SU-DHL-6 (cell line): Measurements from ENCODE around the gene TMEM169.
"Not testable (repeated sequence)": the region's sequence is repeated elsewhere in the genome, so short reads cannot be mapped to it uniquely, and the experiment has no call there.

Source experiments
- H2AFZ ChIP-seq: fragments of 200-600 bp; sonication (generic); 2 replicates; pipeline ENCODE4 v1.6.1; 2014; ENCODE audit warnings: low read depth, mild to moderate bottlenecking, moderate library complexity, mixed read lengths, antibody characterized with exemption, low read length; ENCODE audit not compliant: severe bottlenecking
- H3F3A ChIP-seq: fragments of 200-600 bp; shearing (Covaris generic); 2 replicates; pipeline ENCODE4 v1.6.0; 2016; ENCODE audit warnings: antibody characterized with exemption, mild to moderate bottlenecking; ENCODE audit not compliant: insufficient read depth
- H3K27ac ChIP-seq: fragments of 200-600 bp; sonication (generic); 2 replicates; pipeline ENCODE4 v1.5.1; 2016; ENCODE audit warnings: low read depth, mild to moderate bottlenecking, low read length, moderate library complexity, mixed read lengths
- H3K27me3 ChIP-seq: fragments of 200-600 bp; sonication (generic), shearing (Covaris generic); 2 replicates; pipeline ENCODE4 v1.6.0; 2014; ENCODE audit warnings: mild to moderate bottlenecking, low read length
- H3K36me3 ChIP-seq: fragments of 200-600 bp; sonication (generic); 2 replicates; pipeline ENCODE4 v1.6.1; 2014; ENCODE audit warnings: mild to moderate bottlenecking, low read length, mixed read lengths
- H3K4me2 ChIP-seq: fragments of 300-600, 200-600 bp; shearing (Covaris generic), sonication (generic); 2 replicates; pipeline ENCODE4 v1.6.0; 2014; ENCODE audit warnings: low read length, low read depth, mild to moderate bottlenecking; ENCODE audit not compliant: poor library complexity, severe bottlenecking
- H3K4me3 ChIP-seq: fragments of 200-600 bp; sonication (generic); 2 replicates; pipeline ENCODE4 v1.5.1; 2014; ENCODE audit warnings: antibody characterized with exemption, low read length, mild to moderate bottlenecking, mixed read lengths; ENCODE audit not compliant: insufficient read depth, poor library complexity, severe bottlenecking
- H3K79me2 ChIP-seq: fragments of 200-600 bp; sonication (generic); 2 replicates; pipeline ENCODE4 v1.6.1; 2014; ENCODE audit warnings: mild to moderate bottlenecking, low read length, moderate library complexity; ENCODE audit not compliant: insufficient read depth
- H3K9ac ChIP-seq: fragments of 200-600 bp; sonication (generic); 2 replicates; pipeline ENCODE4 v1.7.0; 2014; ENCODE audit warnings: mild to moderate bottlenecking, low read length
- H3K9me2 ChIP-seq: fragments of 200-600 bp; sonication (generic); replicated peaks from 2 replicates; pipeline ENCODE4 v1.6.1; 2014; ENCODE audit warnings: low read length; ENCODE audit not compliant: insufficient read depth
- H3K9me3 ChIP-seq: fragments of 200-600 bp; sonication (generic); 2 replicates; pipeline ENCODE4 v1.6.1; 2014; ENCODE audit warnings: low read length, mixed read lengths; ENCODE audit not compliant: insufficient read depth
- H4K20me1 ChIP-seq: fragments of 200-600 bp; sonication (generic); 2 replicates; pipeline ENCODE4 v1.6.1; 2014; ENCODE audit warnings: low read depth, mild to moderate bottlenecking, antibody characterized with exemption, low read length, moderate library complexity, mixed read lengths
- CTCF ChIP-seq: fragments of 200-600 bp; sonication (generic); IDR thresholded peaks from one replicate; pipeline ENCODE4 v1.5.1; 2017; ENCODE audit warnings: antibody characterized with exemption, mild to moderate bottlenecking, low read length, moderate library complexity; ENCODE audit not compliant: insufficient read depth, poor library complexity, severe bottlenecking
- EZH2phosphoT487 ChIP-seq: fragments of 200-600 bp; sonication (generic), shearing (Covaris generic); conservative IDR thresholded peaks from 2 replicates; pipeline ENCODE4 v1.6.1; 2018; ENCODE audit warnings: mild to moderate bottlenecking, antibody characterized with exemption, low read length, moderate library complexity, mixed read lengths

Gene TMEM169

GRCh38 chr2:216134958-216135541, 53.3 kb downstream of the TMEM169 start:
- Histone ChIP-seq H3K36me3 (peaks cover 70% of the 10 kb centered on the region), H3K4me2 (no peak overlapping the region), H3K27me3 (no peaks in the 10 kb centered on the region), H2AFZ (no peak overlapping the region), H3K27ac (no peak overlapping the region), H3K79me2 (peaks cover 22% of the 10 kb centered on the region; the same call in 1 of the 2 replicates), H3K9ac (no peak overlapping the region), H3K9me2 (no peaks in the 10 kb centered on the region), H3F3A (peaks cover 6% of the 10 kb centered on the region; the same call in 1 of the 2 replicates), H3K4me3 (no peak overlapping the region), H4K20me1 (peaks cover 18% of the 10 kb centered on the region; the same call in 1 of the 2 replicates), H3K9me3 (no peaks in the 10 kb centered on the region)
- TF ChIP-seq CTCF (no peak), EZH2phosphoT487 (no peak)

DNA sequence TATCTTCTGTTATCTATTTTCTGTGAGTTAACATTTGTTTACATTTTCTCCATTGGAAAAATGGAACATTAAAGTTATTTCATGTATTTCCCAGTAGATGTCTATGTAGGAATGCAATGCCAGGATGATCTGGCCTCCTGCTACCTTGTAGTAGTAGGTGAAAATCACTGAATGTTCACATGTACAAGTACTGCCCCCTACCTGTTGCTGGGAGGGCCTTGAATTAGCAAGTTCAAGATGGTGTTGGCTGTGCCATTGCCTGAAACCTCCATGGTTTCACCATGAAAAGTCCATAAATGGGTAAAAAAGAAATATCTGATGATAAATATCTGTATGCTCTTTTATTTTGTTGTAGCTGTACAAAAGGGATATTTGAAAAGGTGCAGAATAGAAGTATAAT, 58.2 kb downstream of the TMEM169 start:
- Histone ChIP-seq H3K9me2 (no peaks in the 10 kb centered on the region), H2AFZ (no peak overlapping the region), H3K27ac (no peak overlapping the region), H3K27me3 (no peaks in the 10 kb centered on the region), H3K4me3 (no peak overlapping the region), H3K4me2 (no peak overlapping the region), H3K79me2 (peaks cover 11% of the 10 kb centered on the region; the same call in 1 of the 2 replicates), H3K36me3 (peaks cover 69% of the 10 kb centered on the region), H4K20me1 (peaks cover 7% of the 10 kb centered on the region; the same call in 1 of the 2 replicates), H3K9me3 (no peaks in the 10 kb centered on the region), H3F3A (peaks cover 6% of the 10 kb centered on the region; the same call in 1 of the 2 replicates), H3K9ac (no peak overlapping the region)
- TF ChIP-seq EZH2phosphoT487 (no peak), CTCF (no peak)

GRCh38 chr2:216141516-216141915, 59.8 kb downstream of the TMEM169 start:
- H3K27ac ChIP-seq = not testable (repeated sequence)

GRCh38 chr2:216142540-216142939, 60.8 kb downstream of the TMEM169 start:
- H3K27ac ChIP-seq = no peak overlapping the region
- TF ChIP-seq CTCF (no peak), EZH2phosphoT487 (no peak)

More at GRCh38 chr2:216141516-216141915, 59.8 kb downstream of the TMEM169 start:
- not testable (repeated sequence) for H3K79me2 ChIP-seq, H3K9me3 ChIP-seq, H3K27me3 ChIP-seq, H3F3A ChIP-seq, H3K9ac ChIP-seq, H3K4me2 ChIP-seq, H3K4me3 ChIP-seq, H2AFZ ChIP-seq, H3K9me2 ChIP-seq
- peaks cover 76% of the 10 kb centered on the region for H3K36me3 ChIP-seq
- H4K20me1 ChIP-seq = peaks cover 13% of the 10 kb centered on the region; the same call in 1 of the 2 replicates

More at GRCh38 chr2:216142540-216142939, 60.8 kb downstream of the TMEM169 start:
- Histone ChIP-seq H3K27me3 (no peaks in the 10 kb centered on the region), H3K36me3 (peaks cover 69% of the 10 kb centered on the region), H3K79me2 (peaks cover 7% of the 10 kb centered on the region), H4K20me1 (peaks cover 11% of the 10 kb centered on the region; the same call in 1 of the 2 replicates), H3K9me3 (no peaks in the 10 kb centered on the region), H3K9me2 (no peaks in the 10 kb centered on the region), H3K4me3 (no peak overlapping the region), H2AFZ (no peak overlapping the region), H3K4me2 (no peak overlapping the region), H3F3A (peaks cover 6% of the 10 kb centered on the region; the same call in 1 of the 2 replicates), H3K9ac (no peak overlapping the region)
